Fibroblast of lung (primary cell): ENCODE measurements around the gene NPHP4. TPM values are rescaled to one million over a fixed set of nuclear protein-coding genes. Genes with fewer than 3 reads are reported as not detected.

Source experiments
- DNase-seq, 2 donors: peaks; one replicate each; pipeline versions ENCODE4 v3.0.0 to v3.0.0-alpha.2; 2010; ENCODE audit warnings: low read depth in 2 of 2
- H2AFZ ChIP-seq: 2 replicates; pipeline ENCODE4 v1.5.1; 2012; ENCODE audit warnings: low read length, control low read depth, inconsistent platforms
- H3K27ac ChIP-seq: 2 replicates; pipeline ENCODE4 v1.5.1; 2011; ENCODE audit warnings: low read length, control low read depth; ENCODE audit not compliant: insufficient read depth
- H3K27me3 ChIP-seq: 2 replicates; pipeline ENCODE4 v1.5.1; 2011; ENCODE audit warnings: mild to moderate bottlenecking, low read length; ENCODE audit not compliant: control insufficient read depth, insufficient read depth
- H3K36me3 ChIP-seq: 2 replicates; pipeline ENCODE4 v1.5.1; 2011; ENCODE audit warnings: low read length; ENCODE audit not compliant: control insufficient read depth, insufficient read depth
- H3K4me1 ChIP-seq: 2 replicates; pipeline ENCODE4 v1.5.1; 2011; ENCODE audit warnings: low read length; ENCODE audit not compliant: control insufficient read depth, insufficient read depth; ENCODE audit errors: extremely low read depth
- H3K4me2 ChIP-seq: 2 replicates; pipeline ENCODE4 v1.5.1; 2011; ENCODE audit warnings: low read length, control low read depth; ENCODE audit not compliant: insufficient read depth; ENCODE audit errors: extremely low read depth
- H3K4me3 ChIP-seq, 4 experiments: fragments of 200-600 bp in 1 of 4; sonication (generic) in 1 of 4; replicated peaks in 1 of 4; 2 replicates each; pipeline ENCODE4 v1.5.1; 2011 to 2016; ENCODE audit warnings: low read length in 4 of 4, low read depth in 3 of 4, mild to moderate bottlenecking in 3 of 4, control low read depth in 2 of 4, inconsistent platforms in 1 of 4, mixed read lengths in 1 of 4; ENCODE audit not compliant: insufficient read depth in 1 of 4; ENCODE audit errors: control extremely low read depth in 1 of 4
- H3K79me2 ChIP-seq: 2 replicates; pipeline ENCODE4 v1.5.1; 2012; ENCODE audit warnings: mild to moderate bottlenecking, low read length, inconsistent platforms; ENCODE audit not compliant: control insufficient read depth, insufficient read depth
- H3K9ac ChIP-seq: 2 replicates; pipeline ENCODE4 v1.5.1; 2011; ENCODE audit warnings: mild to moderate bottlenecking, low read length, control low read depth; ENCODE audit not compliant: insufficient read depth
- H3K9me3 ChIP-seq: 2 replicates; pipeline ENCODE4 v1.5.1; 2012; ENCODE audit warnings: low read depth, low read length; ENCODE audit not compliant: control insufficient read depth, insufficient read depth
- H4K20me1 ChIP-seq: 2 replicates; pipeline ENCODE4 v1.5.1; 2011; ENCODE audit warnings: low read length; ENCODE audit not compliant: control insufficient read depth, insufficient read depth; ENCODE audit errors: extremely low read depth
- CTCF ChIP-seq, 2 donors: IDR thresholded peaks in 1 of 2; conservative IDR thresholded peaks in 1 of 2; 1 replicate in 1 of 2; 2 replicates in 1 of 2; pipeline ENCODE4 v1.5.1; 2011 to 2012; ENCODE audit warnings: low read length in 2 of 2, control low read depth in 1 of 2, inconsistent platforms in 1 of 2, low read depth in 1 of 2, mild to moderate bottlenecking in 1 of 2
- EZH2 ChIP-seq: IDR thresholded peaks from 2 replicates; pipeline ENCODE4 v1.5.1; 2012; ENCODE audit warnings: low read length, control low read depth, mild to moderate bottlenecking; ENCODE audit errors: missing control alignments
- polyA plus RNA-seq, 2 donors: library from polyadenylated mRNA; depleted of rRNA in 1 of 2; stranded (reverse) in 1 of 2; unstranded in 1 of 2; fragments of >200 nt; gene quantifications; 2 replicates each; pipeline ENCODE4 v1.2.1, GENCODE V29; 2011 to 2012; ENCODE audit warnings: missing spikeins in 1 of 2
- total RNA-seq: library from RNA; depleted of rRNA; stranded (reverse); fragments of >200 nt; gene quantifications from 2 replicates; pipeline ENCODE4 v1.2.1, GENCODE V29; 2014

The NPHP4 gene
- total and polyA plus RNA-seq, 2 donors (not counting 1 experiment from before 2014, with no cell fraction given): 1.5 to 4.0 TPM

GRCh38 chr1:5986018-5986417, 6.2 kb downstream of the NPHP4 start:
- no peak for TF ChIP-seq CTCF (conservative IDR thresholded peaks at IDR 0.05 in 1 of 2, IDR thresholded peaks at IDR 0.05 in 1 of 2; ENCODE audit: low read depth in 1 of 2, low read length in 2 of 2)
- no peak for TF ChIP-seq EZH2
- Histone ChIP-seq H3K9me3 (no peaks in the 10 kb centered on the region), H3K9ac (no peak overlapping the region), H3K27ac (no peak overlapping the region), H3K79me2 (no peaks in the 10 kb centered on the region), H3K4me3 (no peak overlapping the region), H2AFZ (no peak overlapping the region), H3K36me3 (no peaks in the 10 kb centered on the region), H3K4me1 (no peaks in the 10 kb centered on the region), H4K20me1 (no peaks in the 10 kb centered on the region), H3K4me2 (no peak overlapping the region), H3K27me3 (no peaks in the 10 kb centered on the region)
- no peak for DNase-seq

GRCh38 chr1:5985250-5985649, 7.0 kb downstream of the NPHP4 start:
- Histone ChIP-seq H3K27ac (no peak overlapping the region), H4K20me1 (no peaks in the 10 kb centered on the region), H3K4me2 (no peak overlapping the region), H3K27me3 (no peaks in the 10 kb centered on the region), H3K4me1 (no peaks in the 10 kb centered on the region), H3K9me3 (no peaks in the 10 kb centered on the region), H3K9ac (no peak overlapping the region), H3K79me2 (no peaks in the 10 kb centered on the region), H3K4me3 (no peak overlapping the region), H2AFZ (no peak overlapping the region), H3K36me3 (no peaks in the 10 kb centered on the region)
- TF ChIP-seq CTCF (conservative IDR thresholded peaks at IDR 0.05 in 1 of 2, IDR thresholded peaks at IDR 0.05 in 1 of 2; ENCODE audit: low read depth in 1 of 2, low read length in 2 of 2): no peak
- TF ChIP-seq EZH2: no peak
- DNase-seq: no peak

GRCh38 chr1:5983361-5984103, 8.7 kb downstream of the NPHP4 start:
- DNase-seq: peak; percentile 61 to 81
- no peak overlapping the region for H3K27ac ChIP-seq
- H3K36me3 ChIP-seq: no peaks in the 10 kb centered on the region
- H3K79me2 ChIP-seq: no peaks in the 10 kb centered on the region
- H3K4me3 ChIP-seq: no peak overlapping the region
- no peaks in the 10 kb centered on the region for H4K20me1 ChIP-seq
- H3K9ac ChIP-seq: no peak overlapping the region
- no peak overlapping the region for H2AFZ ChIP-seq
- H3K4me2 ChIP-seq: no peak overlapping the region
- TF ChIP-seq EZH2 (no peak), CTCF (conservative IDR thresholded peaks at IDR 0.05 in 1 of 2, IDR thresholded peaks at IDR 0.05 in 1 of 2; ENCODE audit: low read depth in 1 of 2, low read length in 2 of 2) (no peak)
- H3K4me1 ChIP-seq: no peaks in the 10 kb centered on the region
- H3K9me3 ChIP-seq: no peaks in the 10 kb centered on the region
- H3K27me3 ChIP-seq: no peaks in the 10 kb centered on the region
